Renal cortex interstitium (tissue), 11 donors: ENCODE measurements around the gene HMX3. TPM values are rescaled to one million over a fixed set of nuclear protein-coding genes. Genes with fewer than 3 reads are reported as not detected.
A peak's percentile ranks its signal among the peaks of the same experiment; 100 is the strongest.

Experiments used
- DNase-seq, 11 donors: peaks; one replicate each; pipeline ENCODE4 v3.0.0-alpha.2; 2013; ENCODE audit warnings: low read depth in 9 of 11, low spot score in 4 of 11; ENCODE audit errors: extremely low read depth in 1 of 11
- polyA plus RNA-seq, 3 donors: library from polyadenylated mRNA; unstranded; fragments of 120-200 nt; gene quantifications; one replicate each; pipeline ENCODE4 v1.2.1, GENCODE V29; 2013; ENCODE audit not compliant: insufficient read length in 3 of 3

Gene HMX3
- polyA plus RNA-seq, 3 donors, result not detected

DNA sequence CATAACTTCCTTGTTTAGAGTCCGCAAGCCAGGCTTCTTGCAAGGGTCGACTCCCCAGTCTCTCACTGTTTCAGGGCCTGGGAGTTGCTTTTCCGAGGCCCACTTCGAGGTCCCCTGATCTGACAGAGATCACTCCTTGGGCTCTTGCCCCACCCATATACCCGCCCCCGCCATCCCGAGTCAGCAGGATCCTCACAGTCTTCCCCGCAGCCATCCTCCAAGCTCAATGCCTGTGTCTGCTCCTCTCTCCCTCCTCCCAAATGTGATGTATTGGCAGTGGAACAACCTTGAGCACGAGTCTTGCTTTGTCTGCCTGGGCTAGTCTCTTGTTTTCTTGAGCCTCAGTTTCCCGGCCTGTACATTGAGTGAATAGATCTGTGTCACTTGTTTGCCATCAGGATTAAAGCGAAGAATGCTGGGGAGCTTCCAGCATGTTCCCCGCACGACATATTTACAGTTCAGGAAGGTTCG, 9.8 kb downstream of the HMX3 start:
- DNase-seq, result no peak

DNA sequence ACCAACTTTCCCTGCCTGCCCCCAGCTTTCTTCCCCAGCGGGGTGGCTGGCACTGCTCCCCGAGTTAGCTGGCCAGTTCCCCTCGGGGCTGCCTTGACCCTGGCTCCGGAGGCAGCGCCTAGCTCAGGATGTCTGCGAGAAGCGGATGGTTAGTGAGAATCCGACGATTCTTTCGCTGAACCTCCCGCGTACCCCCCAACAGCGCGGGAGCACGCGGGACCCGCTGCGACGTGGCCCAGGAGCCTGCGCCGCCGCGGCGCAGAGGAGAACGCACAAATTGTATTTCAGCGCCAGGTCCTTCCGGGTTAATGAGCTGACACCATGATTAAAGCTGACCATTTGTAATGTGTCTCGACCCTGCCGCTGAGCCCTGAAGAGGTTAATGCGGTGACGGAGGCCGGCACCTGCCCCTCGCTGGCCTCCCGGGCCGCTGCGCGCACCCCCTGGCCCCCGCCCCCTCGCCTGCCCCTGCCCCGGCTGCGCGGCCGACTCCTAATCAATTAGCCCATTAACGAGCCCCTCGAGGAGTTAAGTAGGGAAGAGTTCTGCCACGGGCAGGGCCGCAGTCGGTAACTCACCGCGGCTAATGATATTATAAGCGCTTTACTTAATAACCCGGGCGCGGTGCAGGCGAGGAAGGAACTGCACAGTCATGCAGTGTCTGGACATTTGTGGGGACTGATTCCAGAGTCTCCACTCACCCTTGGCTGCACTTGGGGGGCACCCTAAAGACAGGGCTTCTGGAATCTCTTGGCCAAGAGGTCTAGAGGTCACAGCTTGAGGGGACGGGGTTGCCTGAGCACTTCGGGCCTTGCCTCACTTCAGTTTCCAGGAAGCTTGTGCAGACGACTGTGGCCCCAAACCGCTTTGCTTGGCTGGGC, 10.5 kb downstream of the HMX3 start:
- DNase-seq, result no peak

DNA sequence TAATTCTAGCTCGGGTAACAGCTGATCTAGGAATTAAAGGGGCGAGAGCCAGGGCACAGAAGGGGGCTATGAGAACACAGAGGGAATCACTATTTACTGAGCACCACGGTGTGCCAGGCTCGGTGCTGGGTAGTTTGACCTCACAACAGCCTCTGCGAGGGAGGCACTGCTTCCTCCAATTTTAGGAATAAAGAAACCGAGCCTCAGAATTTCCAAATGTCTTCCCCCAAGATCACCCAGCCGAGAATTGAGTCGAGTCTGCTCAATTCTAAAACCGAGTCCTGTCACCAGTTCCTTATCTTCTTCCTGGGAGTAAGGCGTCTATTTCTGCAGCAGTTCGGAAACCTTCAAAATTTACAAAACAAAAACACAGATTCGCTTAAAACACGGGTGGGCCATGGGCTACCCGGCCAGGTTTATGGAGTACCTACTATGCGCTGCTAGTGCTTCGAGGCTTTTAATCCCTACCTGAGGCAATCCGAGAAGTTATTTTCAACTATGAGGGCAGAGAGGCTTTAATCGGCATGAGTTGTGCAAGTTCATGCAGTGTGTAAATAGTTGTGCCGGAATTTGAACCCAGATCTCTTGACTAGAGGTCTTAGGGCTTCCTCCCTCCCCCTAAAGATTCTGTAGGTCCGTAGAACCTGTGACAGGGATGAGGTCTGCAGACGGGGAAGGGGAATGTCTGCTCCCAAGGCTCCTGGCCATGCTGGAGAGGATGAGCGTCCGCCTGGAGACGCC, 11.3 kb downstream of the HMX3 start:
- DNase-seq, result no peak

DNA sequence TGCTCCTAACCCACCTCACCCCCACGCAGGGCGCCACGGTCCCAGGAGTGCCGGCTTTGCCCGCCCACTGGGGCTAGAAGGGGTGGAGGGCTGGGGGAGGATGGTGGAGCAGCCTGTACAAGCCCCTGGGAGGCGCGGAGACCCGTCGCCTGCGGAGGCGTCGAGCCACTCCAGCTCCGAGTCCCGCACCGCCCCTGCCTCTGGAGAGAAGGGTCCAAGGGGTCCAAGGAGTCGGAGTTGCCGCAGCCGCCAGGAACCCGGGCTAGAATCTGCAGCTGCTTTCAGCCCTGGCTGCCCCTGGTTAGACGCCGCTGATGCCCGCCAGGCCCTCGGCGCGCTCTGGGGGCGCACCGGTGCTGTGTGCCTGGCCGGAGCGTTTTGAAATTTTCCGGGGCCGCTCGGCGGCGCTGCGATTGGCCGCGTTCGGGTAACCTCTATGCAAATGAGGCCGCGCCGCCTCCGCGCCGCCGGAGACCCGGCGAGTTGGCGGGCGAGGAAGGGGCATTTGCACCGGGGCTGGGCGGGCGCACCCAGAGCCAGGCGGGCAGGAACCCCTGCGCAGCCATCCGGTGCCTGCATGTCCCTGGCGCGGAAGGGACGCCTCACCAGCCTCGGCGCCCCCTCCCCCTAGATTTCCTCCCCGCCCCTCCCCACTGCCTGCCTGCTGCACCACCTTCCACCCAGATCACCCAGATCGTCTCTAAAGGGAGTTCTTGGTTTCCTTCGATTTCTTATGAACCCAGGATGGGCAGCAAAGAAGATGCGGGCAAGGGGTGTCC, 12.1 kb downstream of the HMX3 start, which contains the start of gene HMX2:
HMX2 (plus strand) TSS at position 502 of the 779 bp plus-strand sequence; CDS start at position 745, 243 bp downstream.
- no peak for DNase-seq

DNA sequence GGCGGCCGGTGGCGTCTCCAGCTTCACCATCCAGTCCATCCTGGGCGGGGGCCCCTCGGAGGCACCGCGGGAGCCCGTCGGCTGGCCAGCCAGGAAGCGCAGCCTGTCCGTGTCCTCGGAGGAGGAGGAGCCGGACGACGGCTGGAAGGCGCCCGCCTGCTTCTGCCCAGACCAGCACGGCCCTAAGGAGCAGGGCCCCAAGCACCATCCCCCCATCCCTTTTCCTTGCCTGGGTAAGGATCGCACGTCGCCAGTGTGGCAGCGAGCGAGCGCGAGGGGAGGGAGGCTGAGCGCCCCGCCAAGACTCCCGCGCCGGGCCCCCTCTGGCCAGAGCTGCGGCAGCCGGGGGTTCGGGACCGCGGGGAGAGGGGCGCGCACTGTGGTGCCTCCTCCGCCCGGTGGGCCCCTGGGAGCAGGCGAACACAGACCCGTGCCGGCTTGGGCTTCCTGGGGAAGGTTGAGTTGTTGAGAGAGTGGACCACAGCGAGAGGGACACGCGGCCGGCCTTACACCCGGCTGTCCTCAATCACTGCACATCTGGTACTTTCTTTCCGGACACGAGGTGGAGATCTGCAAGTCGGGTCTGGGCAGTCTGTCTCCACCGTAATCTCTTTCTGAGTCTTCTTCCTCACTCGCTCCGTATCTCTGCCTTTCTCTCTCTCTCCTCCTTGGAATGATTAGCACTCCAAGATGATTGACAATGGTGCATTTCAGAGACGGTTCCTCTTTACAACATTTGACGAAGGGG, 12.8 kb downstream of the HMX3 start:
- no peak for DNase-seq

DNA sequence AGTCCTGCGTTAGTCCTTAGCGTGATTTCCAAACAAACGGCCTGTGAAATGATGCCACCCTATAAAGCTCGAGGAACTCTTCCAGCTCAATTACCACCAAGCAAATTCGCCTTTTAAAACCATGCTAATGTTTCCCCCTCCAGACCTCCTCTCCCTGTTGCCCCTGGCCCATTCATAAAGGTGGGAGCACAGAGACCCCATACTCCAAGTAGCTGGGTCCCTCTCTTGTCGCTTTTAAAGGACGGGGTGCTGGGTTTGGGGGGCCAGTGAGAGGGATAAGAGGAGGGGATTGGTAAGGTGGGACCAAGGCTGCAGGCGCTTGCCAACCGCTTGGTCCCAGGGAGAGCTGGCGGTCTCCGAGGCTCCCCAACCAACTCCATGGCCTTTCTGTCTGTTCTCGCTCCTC, 13.4 kb downstream of the HMX3 start:
- no peak for DNase-seq

DNA sequence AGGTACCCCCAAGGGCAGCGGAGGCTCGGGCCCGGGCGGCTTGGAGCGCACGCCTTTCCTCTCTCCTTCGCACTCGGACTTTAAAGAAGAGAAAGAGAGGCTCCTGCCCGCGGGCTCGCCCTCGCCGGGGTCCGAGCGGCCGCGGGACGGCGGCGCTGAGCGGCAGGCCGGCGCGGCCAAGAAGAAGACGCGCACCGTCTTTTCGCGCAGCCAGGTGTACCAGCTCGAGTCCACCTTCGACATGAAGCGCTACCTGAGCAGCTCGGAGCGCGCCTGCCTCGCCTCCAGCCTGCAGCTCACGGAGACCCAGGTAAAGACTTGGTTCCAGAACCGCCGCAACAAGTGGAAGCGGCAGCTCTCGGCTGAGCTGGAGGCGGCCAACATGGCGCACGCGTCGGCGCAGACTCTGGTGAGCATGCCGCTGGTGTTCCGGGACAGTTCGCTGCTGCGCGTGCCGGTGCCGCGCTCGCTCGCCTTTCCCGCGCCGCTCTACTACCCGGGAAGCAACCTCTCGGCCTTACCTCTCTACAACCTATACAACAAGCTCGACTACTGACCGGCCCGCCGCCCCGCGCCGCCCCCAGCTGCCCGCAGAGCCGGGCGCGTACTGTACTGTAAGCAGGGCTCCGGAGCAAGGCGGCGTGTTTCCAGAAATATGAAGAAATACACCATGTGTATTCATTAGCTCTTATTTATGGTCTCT, 13.9 kb downstream of the HMX3 start:
- DNase-seq, result no peak

DNA sequence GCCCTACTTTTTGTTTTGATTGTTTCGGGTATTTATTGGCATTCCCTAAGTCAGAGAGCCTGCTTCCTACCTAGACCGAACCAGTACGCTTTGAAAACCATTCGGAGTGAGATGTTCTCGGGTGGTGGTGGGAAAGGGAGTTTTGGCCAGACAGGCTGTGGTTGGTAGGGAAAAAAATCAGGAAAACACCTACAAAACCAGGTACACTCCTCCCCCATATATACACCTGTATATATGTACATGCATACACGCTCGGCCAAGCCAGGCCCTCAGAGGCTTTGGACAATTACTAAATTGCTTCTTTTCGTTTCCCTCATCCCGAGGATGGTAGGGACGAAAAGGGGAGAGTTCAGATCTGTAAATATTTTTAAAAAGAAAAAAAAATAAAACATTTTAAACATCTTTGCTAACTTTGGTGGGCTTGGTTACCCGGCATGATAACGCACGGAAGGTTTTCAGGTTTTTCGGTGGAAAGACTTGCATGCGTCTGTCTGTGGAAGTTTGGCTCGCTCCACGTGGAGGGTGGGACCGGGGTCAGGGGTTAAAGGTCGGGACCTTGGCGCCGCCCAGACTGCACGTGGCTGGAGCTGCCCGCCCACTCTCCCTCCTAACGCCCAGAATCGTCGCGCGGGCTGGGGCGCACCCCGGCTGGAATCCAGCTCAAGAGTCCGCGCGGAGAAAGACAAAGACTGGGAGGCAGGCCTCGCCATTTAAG, 14.7 kb downstream of the HMX3 start:
- DNase-seq, result no peak

DNA sequence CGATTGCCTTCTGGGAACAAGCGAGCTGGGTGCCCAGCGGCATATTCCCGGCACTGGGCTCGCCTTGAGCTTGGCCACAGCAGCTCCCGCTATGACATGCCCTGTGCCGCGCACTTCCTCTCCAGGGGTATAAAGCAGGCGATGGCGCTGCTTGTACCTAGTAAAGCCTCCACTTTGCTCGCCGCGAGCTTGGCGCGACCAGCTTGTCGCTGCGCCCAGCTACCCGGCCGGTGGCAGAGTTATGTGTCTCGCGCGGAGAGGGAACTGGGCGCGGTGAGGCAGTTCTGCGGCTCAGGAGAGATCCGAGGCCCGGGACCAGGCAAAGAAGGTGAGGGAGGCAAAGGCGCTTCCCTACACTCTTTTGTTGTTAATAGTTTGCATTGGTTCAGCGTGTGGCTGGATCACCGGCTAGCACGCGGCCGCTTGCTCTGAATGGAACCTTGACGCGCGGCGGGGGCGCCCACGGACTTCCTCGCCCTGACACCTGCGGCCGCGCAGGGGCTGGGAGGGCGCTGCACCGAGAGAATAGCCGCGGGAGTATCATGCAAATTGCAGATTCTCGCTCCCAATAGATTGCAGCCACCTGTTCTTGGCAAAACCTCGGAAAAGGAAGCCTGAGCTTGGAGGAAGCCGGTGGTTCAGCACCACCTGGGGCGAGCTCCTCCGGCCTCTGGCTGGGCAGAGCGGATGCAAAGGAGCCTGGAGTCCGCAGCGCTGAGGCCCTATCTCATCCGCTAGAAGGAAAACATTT, 15.4 kb downstream of the HMX3 start:
- no peak for DNase-seq

DNA sequence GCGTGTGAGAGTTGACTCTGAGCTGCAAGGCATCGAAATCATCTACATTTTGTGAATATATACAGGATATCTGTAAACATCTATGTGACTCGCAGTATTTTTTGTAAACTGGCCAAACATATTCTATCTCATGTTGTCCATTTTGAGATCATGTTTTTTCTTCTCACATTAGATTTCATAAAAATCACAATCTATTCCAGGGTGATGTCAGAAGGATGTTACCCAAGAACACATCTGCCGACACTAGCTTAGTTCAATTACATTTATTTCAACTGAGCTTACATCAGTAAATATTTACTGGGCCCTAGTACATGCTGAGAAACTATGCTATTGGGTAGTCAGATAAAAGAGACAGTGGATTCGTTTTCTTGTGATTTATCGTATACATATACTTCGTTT, 16.0 kb downstream of the HMX3 start:
- DNase-seq, result no peak

DNA sequence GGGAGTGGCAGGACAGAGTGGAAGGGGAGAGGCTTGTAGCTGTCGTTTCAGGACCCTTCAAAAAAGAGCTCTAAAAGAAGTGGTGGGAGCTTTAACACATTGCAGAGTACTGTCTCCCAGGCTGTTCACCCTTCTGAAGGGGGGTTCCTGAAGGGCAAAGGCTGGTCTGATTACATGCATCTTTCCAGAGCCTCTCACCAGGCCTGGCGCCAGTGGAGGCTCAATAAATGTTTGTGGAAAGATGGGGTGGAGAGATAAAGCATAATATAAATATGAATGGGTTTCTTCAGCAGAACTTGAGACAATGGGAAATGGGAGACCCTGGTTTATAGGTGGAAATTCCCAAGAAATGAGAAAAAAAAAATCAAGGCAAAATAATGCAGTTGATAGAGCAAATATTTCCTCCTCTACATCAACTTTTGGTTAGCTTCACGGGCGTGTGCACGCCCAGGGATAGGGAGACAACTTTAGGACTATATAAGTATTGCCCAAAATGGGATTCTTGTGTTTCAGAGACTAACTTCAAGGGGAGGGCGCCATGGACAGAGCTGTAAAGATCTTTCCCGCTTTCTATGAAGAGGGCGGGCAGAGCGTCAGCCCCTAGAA, 17.8 kb downstream of the HMX3 start:
- DNase-seq, result no peak

DNA sequence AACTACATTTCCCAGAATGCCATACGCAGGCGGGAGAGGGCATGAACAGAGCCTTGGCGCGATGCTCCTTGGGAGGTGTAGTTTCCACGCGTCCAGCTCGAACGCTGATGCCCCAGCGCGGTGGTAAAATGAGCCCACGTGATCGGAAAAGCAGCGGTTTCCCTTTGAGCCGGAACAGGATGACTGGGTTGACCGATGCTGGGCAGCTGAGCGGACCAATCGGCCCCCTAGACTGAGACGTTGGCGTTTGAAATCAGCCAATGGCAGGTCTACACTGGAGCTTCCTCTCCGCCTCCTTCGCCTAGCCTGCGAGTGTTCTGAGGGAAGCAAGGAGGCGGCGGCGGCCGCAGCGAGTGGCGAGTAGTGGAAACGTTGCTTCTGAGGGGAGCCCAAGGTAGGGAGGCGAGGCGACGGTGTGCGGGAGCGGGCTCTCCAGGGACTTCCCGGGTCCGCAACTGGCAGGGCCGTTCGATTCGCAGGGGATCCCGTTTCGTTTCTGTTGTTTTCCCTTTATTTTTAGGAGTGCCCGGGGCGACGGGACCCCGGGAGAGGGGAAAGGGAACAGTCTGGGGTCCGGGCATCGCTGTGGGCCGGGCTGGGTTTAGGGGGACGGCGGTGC, 18.4 kb downstream of the HMX3 start, which contains the start of gene BUB3:
BUB3 (plus strand) TSS at position 311 of the 619 bp plus-strand sequence. CDS start 516 bp downstream, outside the sequence.
- peak; percentile 95 to 100 (median 99) for DNase-seq

DNA sequence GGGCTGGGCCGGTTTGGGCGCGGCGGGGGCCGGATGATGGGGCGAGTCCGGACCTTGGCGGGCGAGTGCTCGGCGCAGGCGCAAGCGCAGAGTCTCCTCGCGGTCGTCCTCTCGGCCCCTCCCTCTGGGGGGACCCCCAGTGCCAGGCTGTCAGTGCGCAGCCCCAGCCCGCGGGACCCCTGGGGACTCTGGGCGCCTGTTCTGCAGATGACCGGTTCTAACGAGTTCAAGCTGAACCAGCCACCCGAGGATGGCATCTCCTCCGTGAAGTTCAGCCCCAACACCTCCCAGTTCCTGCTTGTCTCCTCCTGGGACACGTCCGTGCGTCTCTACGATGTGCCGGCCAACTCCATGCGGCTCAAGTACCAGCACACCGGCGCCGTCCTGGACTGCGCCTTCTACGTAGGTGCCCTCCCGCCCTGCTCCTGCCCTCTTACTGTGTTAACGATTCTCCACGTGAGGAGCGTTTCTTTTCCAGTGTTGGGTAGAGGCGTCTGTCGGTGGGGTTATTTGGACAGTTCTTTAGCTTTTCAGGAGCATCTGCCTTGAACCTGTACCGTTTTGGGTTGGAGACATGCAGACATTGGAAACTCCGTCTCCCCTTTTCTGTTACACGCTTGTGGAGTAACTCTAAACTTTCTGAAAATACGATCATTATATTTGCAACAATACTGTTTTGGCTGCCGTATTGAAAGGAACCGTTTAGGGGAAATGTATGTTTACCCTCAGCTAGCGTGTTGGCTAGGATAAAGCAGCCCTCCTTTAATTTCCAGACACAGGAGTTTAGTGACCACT, 19.1 kb downstream of the HMX3 start:
- no peak for DNase-seq

DNA sequence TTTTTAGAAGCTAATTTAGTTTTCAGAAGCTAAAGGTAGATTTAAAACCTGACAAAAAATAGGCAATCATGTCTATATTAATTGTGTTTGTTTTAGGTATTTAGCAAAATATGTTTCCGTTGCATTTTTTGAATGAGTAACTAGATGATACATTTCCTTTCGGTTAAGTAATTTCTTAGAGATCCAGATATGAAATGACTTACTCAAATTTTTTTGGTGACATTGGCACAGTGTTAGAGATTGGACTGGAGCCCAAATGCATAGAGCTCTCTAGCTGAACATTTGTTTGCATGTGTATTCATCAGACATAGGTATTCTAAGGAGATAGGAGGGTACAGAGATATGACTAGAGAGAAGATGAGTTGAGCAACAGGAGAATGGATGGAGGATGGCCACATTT, 20.3 kb downstream of the HMX3 start:
- no peak for DNase-seq

DNA sequence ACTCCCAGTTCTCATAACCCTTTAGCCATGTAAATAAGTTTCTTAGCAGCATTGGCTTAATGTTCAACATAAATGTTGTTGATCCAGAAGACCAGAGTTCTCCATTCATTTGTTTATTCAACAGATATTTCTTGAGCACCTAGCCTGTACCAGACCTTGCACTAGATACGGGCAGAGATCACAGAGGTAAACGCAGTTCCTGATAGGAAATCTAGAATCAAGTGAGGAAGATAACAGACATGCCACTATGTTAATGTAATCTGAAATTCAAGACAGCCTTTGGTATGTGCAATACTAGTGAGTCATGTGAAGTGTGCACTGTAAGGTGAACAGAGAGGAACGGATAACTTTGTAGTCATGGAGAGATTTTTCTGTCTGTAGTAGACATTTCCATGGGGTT, 21.4 kb downstream of the HMX3 start:
- no peak for DNase-seq
